WTC11 (cell line): Measurements from ENCODE around the gene KRT33A. TPM values are rescaled to one million over a fixed set of nuclear protein-coding genes. Genes with fewer than 3 reads are reported as not detected.

Source experiments
- ATAC-seq: fragments of 200-7000 bp; cut with Tn5 transposase; 2 replicates; pipeline ENCODE4 v1.10.0; 2021; ENCODE audit warnings: mild to moderate bottlenecking, moderate library complexity
- CTCF ChIA-PET: fragments of 300-600 bp; sonication (Branson Sonifier 250); formaldehyde crosslinking; loops from one replicate; lab custom pipeline; 2021; ENCODE audit warnings: antibody characterized with exemption; lab: Charles Lee
- POLR2A ChIA-PET: fragments of 350-600 bp; sonication (Branson Sonifier 250); formaldehyde crosslinking; loops from one replicate; lab custom pipeline; 2021; ENCODE audit warnings: antibody characterized with exemption; lab: Charles Lee
- DNase-seq: peaks from one replicate; pipeline ENCODE4 v3.0.0; 2021; ENCODE audit warnings: low spot score
- H3K27ac Mint-ChIP-seq: 2 replicates; pipeline ENCODE4 v1.8.0; 2021; ENCODE audit warnings: mixed read lengths
- H3K27me3 Mint-ChIP-seq: 2 replicates; pipeline ENCODE4 v1.8.0; 2021; ENCODE audit warnings: low read depth, mild to moderate bottlenecking, moderate library complexity, mixed read lengths
- H3K36me3 Mint-ChIP-seq: 2 replicates; pipeline ENCODE4 v1.8.0; 2021; ENCODE audit warnings: mixed read lengths
- H3K4me1 Mint-ChIP-seq: 2 replicates; pipeline ENCODE4 v1.8.0; 2022; ENCODE audit warnings: mixed read lengths
- H3K4me3 Mint-ChIP-seq: 2 replicates; pipeline ENCODE4 v1.8.0; 2021; ENCODE audit warnings: mild to moderate bottlenecking, moderate library complexity, mixed read lengths
- H3K9me3 Mint-ChIP-seq: 2 replicates; pipeline ENCODE4 v1.8.0; 2021; ENCODE audit warnings: mixed read lengths
- AFF4 ChIP-seq: sonication (generic); formaldehyde crosslinking; IDR thresholded peaks from 2 replicates; pipeline ENCODE4 v1.8.1; 2023; ENCODE audit warnings: mild to moderate bottlenecking, missing genetic modification reagents, borderline replicate concordance
- ATF1 ChIP-seq: sonication (generic); formaldehyde crosslinking; IDR thresholded peaks from 2 replicates; pipeline ENCODE4 v1.8.1; 2023; ENCODE audit warnings: mild to moderate bottlenecking, moderate library complexity, missing genetic modification reagents
- E2F1 ChIP-seq: sonication (generic); formaldehyde crosslinking; IDR thresholded peaks from 2 replicates; pipeline ENCODE4 v1.8.0; 2022; ENCODE audit warnings: mild to moderate bottlenecking, missing genetic modification reagents
- ETV6 ChIP-seq: sonication (generic); formaldehyde crosslinking; IDR thresholded peaks from 2 replicates; pipeline ENCODE4 v1.8.1; 2022; ENCODE audit warnings: mild to moderate bottlenecking, missing genetic modification reagents
- FOXK1 ChIP-seq: sonication (generic); formaldehyde crosslinking; IDR thresholded peaks from 2 replicates; pipeline ENCODE4 v1.8.0; 2022; ENCODE audit warnings: mild to moderate bottlenecking, moderate library complexity, missing genetic modification reagents
- NFATC4 ChIP-seq: fragments of 250-450 bp; sonication (Bioruptor Pico); IDR thresholded peaks from 2 replicates; pipeline ENCODE4 v1.9.0; 2021; ENCODE audit warnings: mild to moderate bottlenecking
- ZBTB43 ChIP-seq: sonication (generic); formaldehyde crosslinking; IDR thresholded peaks from 2 replicates; pipeline ENCODE4 v1.8.1; 2023; ENCODE audit warnings: mild to moderate bottlenecking, missing genetic modification reagents
- ZNF121 ChIP-seq: sonication (generic); formaldehyde crosslinking; IDR thresholded peaks from 2 replicates; pipeline ENCODE4 v1.8.0; 2023; ENCODE audit warnings: missing genetic modification reagents
- ZNF219 ChIP-seq: sonication (generic); formaldehyde crosslinking; IDR thresholded peaks from 2 replicates; pipeline ENCODE4 v1.8.0; 2023; ENCODE audit warnings: missing genetic modification reagents, mild to moderate bottlenecking, borderline replicate concordance
- ZNF317 ChIP-seq: sonication (generic); formaldehyde crosslinking; IDR thresholded peaks from 2 replicates; pipeline ENCODE4 v1.8.1; 2023; ENCODE audit warnings: low read depth, mild to moderate bottlenecking, moderate library complexity, missing genetic modification reagents, borderline replicate concordance
- ZNF396 ChIP-seq: fragments of 250-450 bp; sonication (Bioruptor Pico); IDR thresholded peaks from 2 replicates; pipeline ENCODE4 v1.8.0; 2021; ENCODE audit warnings: mild to moderate bottlenecking, moderate library complexity, borderline replicate concordance
- ZNF416 ChIP-seq: fragments of 250-450 bp; sonication (Bioruptor Pico); IDR thresholded peaks from 2 replicates; pipeline ENCODE4 v1.9.0; 2021; ENCODE audit warnings: mild to moderate bottlenecking, inconsistent platforms
- total RNA-seq: library from RNA; stranded (reverse); gene quantifications from 3 replicates; pipeline ENCODE4 v1.2.3, GENCODE V29; 2021
- TF ChIP-seq, protein P1 (sequence below): sonication (generic); formaldehyde crosslinking; IDR thresholded peaks from 2 replicates; pipeline ENCODE4 v1.8.1; 2023; ENCODE audit warnings: mild to moderate bottlenecking, moderate library complexity, missing genetic modification reagents
- TF ChIP-seq, protein P2 (sequence below): sonication (generic); formaldehyde crosslinking; conservative IDR thresholded peaks from 2 replicates; pipeline ENCODE4 v1.8.1; 2023; ENCODE audit warnings: mild to moderate bottlenecking, low read depth, missing genetic modification reagents, moderate library complexity
- TF ChIP-seq, protein P3 (sequence below): sonication (generic); formaldehyde crosslinking; IDR thresholded peaks from 2 replicates; pipeline ENCODE4 v1.8.1; 2022; ENCODE audit warnings: low read depth, missing genetic modification reagents, borderline replicate concordance
- TF ChIP-seq, protein P4 (sequence below): sonication (generic); formaldehyde crosslinking; IDR thresholded peaks from 2 replicates; pipeline ENCODE4 v1.8.1; 2023; ENCODE audit warnings: mild to moderate bottlenecking, missing genetic modification reagents

Gene KRT33A
- total RNA-seq, 1 experiment from 2014 or later = not detected

DNA sequence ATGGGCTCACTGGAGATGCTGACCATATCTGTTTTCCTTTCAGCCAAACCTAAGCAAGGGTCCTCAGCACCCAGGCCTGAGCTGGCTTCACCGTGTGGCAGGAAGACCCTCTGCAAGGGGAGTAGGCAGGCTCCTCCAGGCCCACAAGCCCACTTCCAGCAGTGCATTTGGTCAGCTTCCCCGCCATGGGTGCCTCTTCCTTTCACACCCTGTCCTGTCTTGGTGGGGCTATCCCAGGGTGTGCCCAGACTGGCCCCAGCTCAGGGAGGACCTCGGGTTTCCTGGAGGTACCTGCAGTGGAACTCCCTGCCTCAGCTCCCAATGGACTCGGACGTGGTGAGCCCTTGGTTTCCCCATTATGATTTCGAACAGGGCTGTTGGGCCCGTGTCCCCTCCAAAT, 22.4 kb downstream of the KRT33A start:
- H3K4me3 Mint-ChIP-seq = no peak overlapping the region
- H3K9me3 Mint-ChIP-seq = no peaks in the 10 kb centered on the region
- H3K36me3 Mint-ChIP-seq = no peaks in the 10 kb centered on the region
- DNase-seq = no peak
- H3K27ac Mint-ChIP-seq = no peak overlapping the region
- TF ChIP-seq ZNF121 = no peak
- no peak for TF ChIP-seq ZBTB43 (CRISPR knock-in tag)
- no peak for TF ChIP-seq E2F1 (CRISPR knock-in tag)
- no peak for TF ChIP-seq ETV6 (CRISPR knock-in tag)
- TF ChIP-seq NFATC4 = no peak
- TF ChIP-seq ZNF317 (CRISPR knock-in tag) = no peak
- no peak for TF ChIP-seq ZNF396 (CRISPR knock-in tag)
- no peak for TF ChIP-seq ZNF219 (CRISPR knock-in tag)
- TF ChIP-seq, protein P1, sequence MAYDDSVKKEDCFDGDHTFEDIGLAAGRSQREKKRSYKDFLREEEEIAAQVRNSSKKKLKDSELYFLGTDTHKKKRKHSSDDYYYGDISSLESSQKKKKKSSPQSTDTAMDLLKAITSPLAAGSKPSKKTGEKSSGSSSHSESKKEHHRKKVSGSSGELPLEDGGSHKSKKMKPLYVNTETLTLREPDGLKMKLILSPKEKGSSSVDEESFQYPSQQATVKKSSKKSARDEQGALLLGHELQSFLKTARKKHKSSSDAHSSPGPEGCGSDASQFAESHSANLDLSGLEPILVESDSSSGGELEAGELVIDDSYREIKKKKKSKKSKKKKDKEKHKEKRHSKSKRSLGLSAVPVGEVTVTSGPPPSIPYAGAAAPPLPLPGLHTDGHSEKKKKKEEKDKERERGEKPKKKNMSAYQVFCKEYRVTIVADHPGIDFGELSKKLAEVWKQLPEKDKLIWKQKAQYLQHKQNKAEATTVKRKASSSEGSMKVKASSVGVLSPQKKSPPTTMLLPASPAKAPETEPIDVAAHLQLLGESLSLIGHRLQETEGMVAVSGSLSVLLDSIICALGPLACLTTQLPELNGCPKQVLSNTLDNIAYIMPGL (CRISPR knock-in tag) = no peak
- TF ChIP-seq AFF4 (CRISPR knock-in tag) = no peak
- no peak for TF ChIP-seq ATF1 (CRISPR knock-in tag)
- TF ChIP-seq, protein P2, sequence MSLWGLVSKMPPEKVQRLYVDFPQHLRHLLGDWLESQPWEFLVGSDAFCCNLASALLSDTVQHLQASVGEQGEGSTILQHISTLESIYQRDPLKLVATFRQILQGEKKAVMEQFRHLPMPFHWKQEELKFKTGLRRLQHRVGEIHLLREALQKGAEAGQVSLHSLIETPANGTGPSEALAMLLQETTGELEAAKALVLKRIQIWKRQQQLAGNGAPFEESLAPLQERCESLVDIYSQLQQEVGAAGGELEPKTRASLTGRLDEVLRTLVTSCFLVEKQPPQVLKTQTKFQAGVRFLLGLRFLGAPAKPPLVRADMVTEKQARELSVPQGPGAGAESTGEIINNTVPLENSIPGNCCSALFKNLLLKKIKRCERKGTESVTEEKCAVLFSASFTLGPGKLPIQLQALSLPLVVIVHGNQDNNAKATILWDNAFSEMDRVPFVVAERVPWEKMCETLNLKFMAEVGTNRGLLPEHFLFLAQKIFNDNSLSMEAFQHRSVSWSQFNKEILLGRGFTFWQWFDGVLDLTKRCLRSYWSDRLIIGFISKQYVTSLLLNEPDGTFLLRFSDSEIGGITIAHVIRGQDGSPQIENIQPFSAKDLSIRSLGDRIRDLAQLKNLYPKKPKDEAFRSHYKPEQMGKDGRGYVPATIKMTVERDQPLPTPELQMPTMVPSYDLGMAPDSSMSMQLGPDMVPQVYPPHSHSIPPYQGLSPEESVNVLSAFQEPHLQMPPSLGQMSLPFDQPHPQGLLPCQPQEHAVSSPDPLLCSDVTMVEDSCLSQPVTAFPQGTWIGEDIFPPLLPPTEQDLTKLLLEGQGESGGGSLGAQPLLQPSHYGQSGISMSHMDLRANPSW (CRISPR knock-in tag) = no peak
- no peak for TF ChIP-seq FOXK1 (CRISPR knock-in tag)
- TF ChIP-seq, protein P3, sequence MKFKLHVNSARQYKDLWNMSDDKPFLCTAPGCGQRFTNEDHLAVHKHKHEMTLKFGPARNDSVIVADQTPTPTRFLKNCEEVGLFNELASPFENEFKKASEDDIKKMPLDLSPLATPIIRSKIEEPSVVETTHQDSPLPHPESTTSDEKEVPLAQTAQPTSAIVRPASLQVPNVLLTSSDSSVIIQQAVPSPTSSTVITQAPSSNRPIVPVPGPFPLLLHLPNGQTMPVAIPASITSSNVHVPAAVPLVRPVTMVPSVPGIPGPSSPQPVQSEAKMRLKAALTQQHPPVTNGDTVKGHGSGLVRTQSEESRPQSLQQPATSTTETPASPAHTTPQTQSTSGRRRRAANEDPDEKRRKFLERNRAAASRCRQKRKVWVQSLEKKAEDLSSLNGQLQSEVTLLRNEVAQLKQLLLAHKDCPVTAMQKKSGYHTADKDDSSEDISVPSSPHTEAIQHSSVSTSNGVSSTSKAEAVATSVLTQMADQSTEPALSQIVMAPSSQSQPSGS (CRISPR knock-in tag) = no peak
- no peak for TF ChIP-seq ZNF416 (CRISPR knock-in tag)
- TF ChIP-seq, protein P4, sequence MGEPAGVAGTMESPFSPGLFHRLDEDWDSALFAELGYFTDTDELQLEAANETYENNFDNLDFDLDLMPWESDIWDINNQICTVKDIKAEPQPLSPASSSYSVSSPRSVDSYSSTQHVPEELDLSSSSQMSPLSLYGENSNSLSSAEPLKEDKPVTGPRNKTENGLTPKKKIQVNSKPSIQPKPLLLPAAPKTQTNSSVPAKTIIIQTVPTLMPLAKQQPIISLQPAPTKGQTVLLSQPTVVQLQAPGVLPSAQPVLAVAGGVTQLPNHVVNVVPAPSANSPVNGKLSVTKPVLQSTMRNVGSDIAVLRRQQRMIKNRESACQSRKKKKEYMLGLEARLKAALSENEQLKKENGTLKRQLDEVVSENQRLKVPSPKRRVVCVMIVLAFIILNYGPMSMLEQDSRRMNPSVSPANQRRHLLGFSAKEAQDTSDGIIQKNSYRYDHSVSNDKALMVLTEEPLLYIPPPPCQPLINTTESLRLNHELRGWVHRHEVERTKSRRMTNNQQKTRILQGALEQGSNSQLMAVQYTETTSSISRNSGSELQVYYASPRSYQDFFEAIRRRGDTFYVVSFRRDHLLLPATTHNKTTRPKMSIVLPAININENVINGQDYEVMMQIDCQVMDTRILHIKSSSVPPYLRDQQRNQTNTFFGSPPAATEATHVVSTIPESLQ (CRISPR knock-in tag) = no peak
- 0 out of 2 replicates have a peak, but pooled peaks cover 3% of the 10 kb centered on the region for H3K4me1 Mint-ChIP-seq
- no peaks in the 10 kb centered on the region for H3K27me3 Mint-ChIP-seq
- CTCF ChIA-PET = interaction anchor here (1.3 to 3.3 kb wide), 4 partner anchors 221 to 465 kb away, joined by 3 to 17 read pairs (median 10); no protein-coding TSS in a partner anchor
- ATAC-seq = no peak
- POLR2A ChIA-PET = no interaction called here
